HFF-Myc (cell line): ENCODE data around the gene TMEM131.

ENCODE experiments used
- DNase-seq: peaks from one replicate; pipeline ENCODE4 v3.0.0-alpha.2; 2011; ENCODE audit warnings: low read depth; ENCODE audit errors: extremely low read depth
- H3K4me3 ChIP-seq: replicated peaks from 2 replicates; pipeline ENCODE4 v1.5.1; 2011; ENCODE audit warnings: low read depth, mild to moderate bottlenecking, control low read depth, low read length
- TF ChIP-seq, protein P1 (sequence below): IDR thresholded peaks from 2 replicates; pipeline ENCODE4 v1.5.1; 2012; ENCODE audit warnings: mild to moderate bottlenecking, low read depth, low read length, control low read depth; ENCODE audit errors: missing control alignments

TMEM131 gene

GRCh38 chr2:97735161-97735561 is 260.6 kb downstream of the TMEM131 start:
- DNase-seq = no peak
- H3K4me3 ChIP-seq = no peak overlapping the region
- TF ChIP-seq, protein P1, sequence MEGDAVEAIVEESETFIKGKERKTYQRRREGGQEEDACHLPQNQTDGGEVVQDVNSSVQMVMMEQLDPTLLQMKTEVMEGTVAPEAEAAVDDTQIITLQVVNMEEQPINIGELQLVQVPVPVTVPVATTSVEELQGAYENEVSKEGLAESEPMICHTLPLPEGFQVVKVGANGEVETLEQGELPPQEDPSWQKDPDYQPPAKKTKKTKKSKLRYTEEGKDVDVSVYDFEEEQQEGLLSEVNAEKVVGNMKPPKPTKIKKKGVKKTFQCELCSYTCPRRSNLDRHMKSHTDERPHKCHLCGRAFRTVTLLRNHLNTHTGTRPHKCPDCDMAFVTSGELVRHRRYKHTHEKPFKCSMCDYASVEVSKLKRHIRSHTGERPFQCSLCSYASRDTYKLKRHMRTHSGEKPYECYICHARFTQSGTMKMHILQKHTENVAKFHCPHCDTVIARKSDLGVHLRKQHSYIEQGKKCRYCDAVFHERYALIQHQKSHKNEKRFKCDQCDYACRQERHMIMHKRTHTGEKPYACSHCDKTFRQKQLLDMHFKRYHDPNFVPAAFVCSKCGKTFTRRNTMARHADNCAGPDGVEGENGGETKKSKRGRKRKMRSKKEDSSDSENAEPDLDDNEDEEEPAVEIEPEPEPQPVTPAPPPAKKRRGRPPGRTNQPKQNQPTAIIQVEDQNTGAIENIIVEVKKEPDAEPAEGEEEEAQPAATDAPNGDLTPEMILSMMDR = no peak

DNA sequence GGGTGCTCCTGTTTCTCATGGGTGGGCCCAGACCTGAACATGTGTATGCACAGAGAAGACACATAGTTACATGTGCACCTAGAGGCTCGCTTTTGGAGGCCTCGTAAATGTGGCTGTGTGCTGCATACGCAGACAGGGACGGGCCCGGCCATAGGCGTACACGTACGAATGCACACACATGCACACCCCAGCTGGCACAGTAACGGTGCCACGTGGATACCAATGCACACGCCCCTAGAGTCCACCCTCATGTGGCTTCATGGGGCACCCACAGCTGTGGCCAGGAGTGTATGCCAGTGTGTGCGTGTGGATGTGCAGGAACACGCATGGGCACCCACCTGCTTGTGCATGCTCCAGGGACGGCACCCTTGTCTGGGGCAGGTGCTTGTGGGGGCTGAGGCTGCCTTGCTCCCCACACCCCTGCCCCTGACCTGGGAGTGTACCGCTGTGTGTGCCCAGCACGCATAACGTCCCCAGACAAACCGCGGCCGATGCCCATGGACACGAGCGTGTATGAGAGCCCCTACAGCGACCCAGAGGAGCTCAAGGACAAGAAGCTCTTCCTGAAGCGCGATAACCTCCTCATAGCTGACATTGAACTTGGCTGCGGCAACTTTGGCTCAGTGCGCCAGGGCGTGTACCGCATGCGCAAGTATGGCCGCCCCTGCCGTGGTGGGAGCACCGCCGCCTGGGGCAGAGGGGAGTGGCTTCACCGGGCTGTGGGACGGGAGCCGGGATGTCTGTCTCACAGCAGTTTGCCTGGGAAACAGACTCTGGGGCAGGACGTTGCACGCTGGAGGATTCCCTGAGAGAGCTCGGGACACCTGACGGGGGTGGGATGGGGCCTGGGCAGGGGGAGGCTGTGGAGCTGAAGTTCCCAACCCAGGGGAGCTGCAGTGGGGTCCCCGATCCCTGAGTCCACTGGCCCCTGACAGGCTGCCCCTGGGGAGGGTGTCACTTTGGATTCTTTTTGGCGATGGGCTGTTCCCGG is 261.4 kb downstream of the TMEM131 start:
- no peak overlapping the region for H3K4me3 ChIP-seq
- DNase-seq = no peak
- TF ChIP-seq, protein P1 = no peak

DNA sequence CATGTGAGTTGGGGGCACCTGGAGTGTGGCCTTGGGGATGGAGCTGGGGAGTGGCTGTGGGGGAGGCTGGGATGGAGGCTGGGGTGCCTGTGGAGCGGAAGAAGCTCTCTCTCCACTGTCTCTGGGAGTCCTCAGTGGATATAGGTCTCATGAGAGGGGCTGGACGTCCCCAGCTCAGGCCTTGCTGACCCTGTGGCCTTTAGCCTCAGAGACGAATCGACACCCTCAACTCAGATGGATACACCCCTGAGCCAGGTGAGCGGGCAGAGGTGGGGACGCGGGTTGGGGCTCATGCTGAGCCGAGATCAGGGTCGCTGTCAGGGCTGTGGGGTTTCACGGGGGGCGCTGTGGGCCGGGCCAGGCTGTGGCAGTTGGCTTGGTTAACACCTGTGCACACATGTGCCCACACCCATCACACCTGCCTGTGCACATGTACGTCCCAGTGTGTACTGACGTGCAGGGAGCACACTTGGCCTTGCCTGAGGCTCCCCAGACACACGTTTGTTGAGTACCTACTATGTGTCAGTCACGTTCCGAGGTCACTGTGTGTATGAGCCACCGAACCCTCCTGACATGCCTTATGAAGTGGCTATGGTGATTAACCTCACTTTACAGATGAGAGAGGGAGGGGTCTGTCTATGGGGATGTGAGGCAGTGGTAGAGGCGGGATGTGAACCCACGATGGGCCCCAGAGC is 262.3 kb downstream of the TMEM131 start:
- no peak for DNase-seq
- H3K4me3 ChIP-seq = no peak overlapping the region
- TF ChIP-seq, protein P1 = no peak

DNA sequence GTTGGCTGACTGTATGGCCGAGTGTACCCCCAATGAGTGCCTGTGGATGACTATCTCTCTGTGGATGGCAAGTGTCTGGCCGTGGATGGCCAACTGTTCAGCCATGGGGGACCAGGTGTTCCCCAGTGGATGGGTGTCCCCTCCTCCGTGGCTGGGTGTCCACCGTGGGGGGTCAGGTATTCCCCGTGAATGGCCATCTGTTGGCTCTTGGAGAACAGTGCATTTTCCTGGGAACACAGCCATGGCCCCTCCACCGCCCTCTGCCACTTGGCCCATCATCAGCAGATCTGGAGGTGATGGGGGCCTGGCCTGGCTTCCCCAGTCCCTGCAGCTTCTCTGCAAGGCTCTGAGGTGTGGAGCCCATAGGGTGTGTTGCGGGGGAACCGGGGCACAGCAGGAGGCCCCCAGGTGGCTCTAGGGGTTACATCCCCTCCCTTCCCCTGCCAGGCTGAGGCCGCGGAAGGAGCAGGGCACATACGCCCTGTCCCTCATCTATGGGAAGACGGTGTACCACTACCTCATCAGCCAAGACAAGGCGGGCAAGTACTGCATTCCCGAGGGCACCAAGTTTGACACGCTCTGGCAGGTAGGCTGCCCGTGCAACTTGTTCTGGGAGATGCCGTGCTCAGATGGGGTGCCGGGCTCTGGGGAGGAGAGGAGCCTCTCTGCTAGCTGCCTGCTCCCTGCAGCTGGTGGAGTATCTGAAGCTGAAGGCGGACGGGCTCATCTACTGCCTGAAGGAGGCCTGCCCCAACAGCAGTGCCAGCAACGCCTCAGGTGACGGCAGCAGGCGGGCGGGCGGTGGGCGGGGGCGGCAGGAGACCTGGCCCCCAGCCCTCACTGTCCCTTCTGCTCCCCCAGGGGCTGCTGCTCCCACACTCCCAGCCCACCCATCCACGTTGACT is 263.1 kb downstream of the TMEM131 start:
- TF ChIP-seq, protein P1 = no peak
- no peak overlapping the region for H3K4me3 ChIP-seq
- no peak for DNase-seq

DNA sequence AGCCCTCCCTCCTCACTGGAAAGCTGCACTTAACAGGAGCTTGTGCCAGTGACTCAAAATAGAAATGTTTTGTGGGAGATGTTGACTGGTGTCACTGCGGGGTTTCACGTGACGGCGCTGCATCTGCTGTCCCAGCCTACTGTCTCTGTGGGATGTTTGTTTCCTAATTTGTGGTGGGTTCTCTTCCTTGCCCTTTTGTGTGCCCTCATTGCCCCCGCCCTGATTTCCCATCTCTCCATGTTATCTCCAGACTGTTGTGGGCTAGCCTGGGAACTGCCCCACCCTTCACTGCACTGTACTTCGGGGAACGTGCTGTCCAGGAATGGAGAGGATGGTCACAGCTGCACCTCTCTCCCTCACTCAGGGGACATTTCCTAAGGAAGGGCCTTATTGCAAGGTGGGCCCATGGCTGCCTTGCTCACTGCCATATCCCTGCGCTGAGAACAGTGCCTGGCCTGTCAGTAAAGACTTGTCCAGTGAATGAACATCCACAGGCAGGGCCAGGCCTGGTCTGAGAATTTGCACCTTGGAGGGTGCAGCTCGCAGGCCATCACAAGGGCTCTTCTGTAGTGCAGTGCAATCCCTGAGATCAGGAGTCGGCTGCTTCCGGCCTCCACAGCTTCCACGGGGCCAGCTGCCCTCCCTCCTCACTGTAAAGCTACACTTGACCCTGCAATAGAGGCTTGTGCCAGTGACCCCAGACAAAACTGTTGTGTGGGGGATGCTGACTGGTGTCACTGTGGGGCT is 264.3 kb downstream of the TMEM131 start:
- TF ChIP-seq, protein P1 = no peak
- no peak for DNase-seq

GRCh38 chr2:97730245-97730644 is 265.5 kb downstream of the TMEM131 start:
- H3K4me3 ChIP-seq = no peak overlapping the region
- TF ChIP-seq, protein P1 = no peak
- DNase-seq = no peak

More for the DNA sequence above, 264.3 kb downstream of the TMEM131 start:
- no peak overlapping the region for H3K4me3 ChIP-seq
